ENCODE measurements around the gene ARSA.

ARSA gene

DNA sequence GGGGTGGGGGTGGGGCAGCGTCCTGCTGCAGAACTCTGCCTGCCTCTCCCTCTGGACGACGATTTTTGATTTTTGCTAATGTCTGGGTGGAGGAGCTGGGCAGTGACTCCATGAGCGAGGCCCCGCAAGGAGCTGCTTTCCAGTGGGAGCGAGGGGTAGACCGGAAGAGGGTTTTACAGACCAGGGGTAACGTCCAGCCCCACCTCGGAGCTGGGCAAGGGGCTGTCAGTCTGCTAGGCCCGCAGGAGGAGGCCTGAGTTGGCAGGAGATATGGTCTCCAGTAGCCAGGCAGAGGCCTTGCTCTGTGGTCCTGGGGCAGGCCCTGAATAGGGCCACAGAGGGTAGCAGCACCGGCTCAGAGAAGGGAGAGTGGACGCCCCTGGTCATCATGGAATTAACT is 18.4 kb downstream of the ARSA start (continued):
- TF ChIP-seq, protein P1, sequence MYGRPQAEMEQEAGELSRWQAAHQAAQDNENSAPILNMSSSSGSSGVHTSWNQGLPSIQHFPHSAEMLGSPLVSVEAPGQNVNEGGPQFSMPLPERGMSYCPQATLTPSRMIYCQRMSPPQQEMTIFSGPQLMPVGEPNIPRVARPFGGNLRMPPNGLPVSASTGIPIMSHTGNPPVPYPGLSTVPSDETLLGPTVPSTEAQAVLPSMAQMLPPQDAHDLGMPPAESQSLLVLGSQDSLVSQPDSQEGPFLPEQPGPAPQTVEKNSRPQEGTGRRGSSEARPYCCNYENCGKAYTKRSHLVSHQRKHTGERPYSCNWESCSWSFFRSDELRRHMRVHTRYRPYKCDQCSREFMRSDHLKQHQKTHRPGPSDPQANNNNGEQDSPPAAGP (tag by site-specific recombination; IDR thresholded peaks at IDR 0.05) = no peak
- TF ChIP-seq PRDM2 (tag by site-specific recombination; IDR thresholded peaks at IDR 0.05; ENCODE audit: borderline replicate concordance) = no peak
- TF ChIP-seq ZNF148 (tag by site-specific recombination; IDR thresholded peaks at IDR 0.05; ENCODE audit: borderline replicate concordance) = no peak
- no peak for TF ChIP-seq ZSCAN30 (tag by site-specific recombination; IDR thresholded peaks at IDR 0.05)
- TF ChIP-seq SCRT1 (tag by site-specific recombination; IDR thresholded peaks at IDR 0.05; ENCODE audit: borderline replicate concordance) = no peak
- no peak for TF ChIP-seq ZNF626 (tag by site-specific recombination; IDR thresholded peaks at IDR 0.05)
- TF ChIP-seq ZNF610 (tag by site-specific recombination; IDR thresholded peaks at IDR 0.05; ENCODE audit: borderline replicate concordance) = no peak

GRCh38 chr22:50608996-50609395 is 19.0 kb downstream of the ARSA start:
- Histone ChIP-seq H3K36me3 (ENCODE audit: control insufficient read depth in 2 of 2, insufficient read depth in 1 of 2, low read length in 2 of 2) (peaks cover 0 to 58% of the 10 kb centered on the region in 2 experiments; a peak in 1 of 3 replicates), H3K4me3 (ENCODE audit: low read depth, low read length) (no peak overlapping the region), H3K27ac (ENCODE audit: extremely low read depth, low read depth, low read length) (no peak overlapping the region), H3K9me3 (ENCODE audit: control insufficient read depth, insufficient read depth, low read depth, low read length) (no peaks in the 10 kb centered on the region), H3K4me1 (ENCODE audit: control insufficient read depth, insufficient read depth, low read length) (peaks cover 4% of the 10 kb centered on the region; the same call in 1 of the 2 replicates)
- POLR2A ChIA-PET = no interaction called here
- CTCF ChIA-PET = interaction anchor here (0.9 to 1.4 kb wide), 2 partner anchors 15 to 33 kb away, joined by 3 read pairs; no protein-coding TSS in a partner anchor
- no peak for TF ChIP-seq ZNF585B (tag by site-specific recombination; IDR thresholded peaks at IDR 0.05)
- TF ChIP-seq, protein P2, sequence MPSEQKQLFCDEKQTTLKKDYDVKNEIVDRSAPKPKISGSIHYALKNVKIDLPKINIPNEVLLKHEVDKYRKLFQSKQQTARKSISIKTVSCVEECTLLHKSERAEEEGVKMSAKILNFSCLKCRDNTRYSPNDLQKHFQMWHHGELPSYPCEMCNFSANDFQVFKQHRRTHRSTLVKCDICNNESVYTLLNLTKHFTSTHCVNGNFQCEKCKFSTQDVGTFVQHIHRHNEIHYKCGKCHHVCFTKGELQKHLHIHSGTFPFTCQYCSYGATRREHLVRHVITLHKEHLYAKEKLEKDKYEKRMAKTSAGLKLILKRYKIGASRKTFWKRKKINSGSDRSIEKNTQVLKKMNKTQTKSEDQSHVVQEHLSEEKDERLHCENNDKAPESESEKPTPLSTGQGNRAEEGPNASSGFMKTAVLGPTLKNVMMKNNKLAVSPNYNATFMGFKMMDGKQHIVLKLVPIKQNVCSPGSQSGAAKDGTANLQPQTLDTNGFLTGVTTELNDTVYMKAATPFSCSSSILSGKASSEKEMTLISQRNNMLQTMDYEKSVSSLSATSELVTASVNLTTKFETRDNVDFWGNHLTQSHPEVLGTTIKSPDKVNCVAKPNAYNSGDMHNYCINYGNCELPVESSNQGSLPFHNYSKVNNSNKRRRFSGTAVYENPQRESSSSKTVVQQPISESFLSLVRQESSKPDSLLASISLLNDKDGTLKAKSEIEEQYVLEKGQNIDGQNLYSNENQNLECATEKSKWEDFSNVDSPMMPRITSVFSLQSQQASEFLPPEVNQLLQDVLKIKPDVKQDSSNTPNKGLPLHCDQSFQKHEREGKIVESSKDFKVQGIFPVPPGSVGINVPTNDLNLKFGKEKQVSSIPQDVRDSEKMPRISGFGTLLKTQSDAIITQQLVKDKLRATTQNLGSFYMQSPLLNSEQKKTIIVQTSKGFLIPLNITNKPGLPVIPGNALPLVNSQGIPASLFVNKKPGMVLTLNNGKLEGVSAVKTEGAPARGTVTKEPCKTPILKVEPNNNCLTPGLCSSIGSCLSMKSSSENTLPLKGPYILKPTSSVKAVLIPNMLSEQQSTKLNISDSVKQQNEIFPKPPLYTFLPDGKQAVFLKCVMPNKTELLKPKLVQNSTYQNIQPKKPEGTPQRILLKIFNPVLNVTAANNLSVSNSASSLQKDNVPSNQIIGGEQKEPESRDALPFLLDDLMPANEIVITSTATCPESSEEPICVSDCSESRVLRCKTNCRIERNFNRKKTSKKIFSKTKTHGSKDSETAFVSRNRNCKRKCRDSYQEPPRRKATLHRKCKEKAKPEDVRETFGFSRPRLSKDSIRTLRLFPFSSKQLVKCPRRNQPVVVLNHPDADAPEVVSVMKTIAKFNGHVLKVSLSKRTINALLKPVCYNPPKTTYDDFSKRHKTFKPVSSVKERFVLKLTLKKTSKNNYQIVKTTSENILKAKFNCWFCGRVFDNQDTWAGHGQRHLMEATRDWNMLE (tag by site-specific recombination; conservative IDR thresholded peaks at IDR 0.05; ENCODE audit: low read depth) = no peak
- TF ChIP-seq ZBTB8A (tag by site-specific recombination; IDR thresholded peaks at IDR 0.05) = no peak
- TF ChIP-seq PRDM1 (tag by site-specific recombination; IDR thresholded peaks at IDR 0.05) = no peak
- TF ChIP-seq ZNF707 (tag by site-specific recombination; IDR thresholded peaks at IDR 0.05) = no peak
- TF ChIP-seq YY2 (tag by site-specific recombination; IDR thresholded peaks at IDR 0.05) = no peak
- no peak for TF ChIP-seq ZNF169 (tag by site-specific recombination; IDR thresholded peaks at IDR 0.05)
- no peak for TF ChIP-seq ZEB2 (tag by site-specific recombination; IDR thresholded peaks at IDR 0.05)
- TF ChIP-seq, protein P3, sequence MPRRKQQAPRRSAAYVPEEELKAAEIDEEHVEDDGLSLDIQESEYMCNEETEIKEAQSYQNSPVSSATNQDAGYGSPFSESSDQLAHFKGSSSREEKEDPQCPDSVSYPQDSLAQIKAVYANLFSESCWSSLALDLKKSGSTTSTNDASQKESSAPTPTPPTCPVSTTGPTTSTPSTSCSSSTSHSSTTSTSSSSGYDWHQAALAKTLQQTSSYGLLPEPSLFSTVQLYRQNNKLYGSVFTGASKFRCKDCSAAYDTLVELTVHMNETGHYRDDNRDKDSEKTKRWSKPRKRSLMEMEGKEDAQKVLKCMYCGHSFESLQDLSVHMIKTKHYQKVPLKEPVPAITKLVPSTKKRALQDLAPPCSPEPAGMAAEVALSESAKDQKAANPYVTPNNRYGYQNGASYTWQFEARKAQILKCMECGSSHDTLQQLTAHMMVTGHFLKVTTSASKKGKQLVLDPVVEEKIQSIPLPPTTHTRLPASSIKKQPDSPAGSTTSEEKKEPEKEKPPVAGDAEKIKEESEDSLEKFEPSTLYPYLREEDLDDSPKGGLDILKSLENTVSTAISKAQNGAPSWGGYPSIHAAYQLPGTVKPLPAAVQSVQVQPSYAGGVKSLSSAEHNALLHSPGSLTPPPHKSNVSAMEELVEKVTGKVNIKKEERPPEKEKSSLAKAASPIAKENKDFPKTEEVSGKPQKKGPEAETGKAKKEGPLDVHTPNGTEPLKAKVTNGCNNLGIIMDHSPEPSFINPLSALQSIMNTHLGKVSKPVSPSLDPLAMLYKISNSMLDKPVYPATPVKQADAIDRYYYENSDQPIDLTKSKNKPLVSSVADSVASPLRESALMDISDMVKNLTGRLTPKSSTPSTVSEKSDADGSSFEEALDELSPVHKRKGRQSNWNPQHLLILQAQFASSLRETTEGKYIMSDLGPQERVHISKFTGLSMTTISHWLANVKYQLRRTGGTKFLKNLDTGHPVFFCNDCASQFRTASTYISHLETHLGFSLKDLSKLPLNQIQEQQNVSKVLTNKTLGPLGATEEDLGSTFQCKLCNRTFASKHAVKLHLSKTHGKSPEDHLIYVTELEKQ (tag by site-specific recombination; IDR thresholded peaks at IDR 0.05; ENCODE audit: borderline replicate concordance) = no peak
- TF ChIP-seq HOXA7 (CRISPR knock-in tag; IDR thresholded peaks at IDR 0.05; ENCODE audit: borderline replicate concordance) = no peak
- TF ChIP-seq ZNF785 (tag by site-specific recombination; IDR thresholded peaks at IDR 0.05) = no peak
- no peak for TF ChIP-seq ZNF155 (tag by site-specific recombination; IDR thresholded peaks at IDR 0.05)
